Stimulated activated naive CD8-positive, alpha-beta T cell treated with anti-CD3 and anti-CD28 coated beads, Interleukin-15, amount 100 ng/mL, for 72 hours (primary cell): ENCODE measurements around the gene KDM5B.
A peak's percentile ranks its signal among the peaks of the same experiment; 100 is the strongest.
"Not testable (repeated sequence)": the region's sequence is repeated elsewhere in the genome, so short reads cannot be mapped to it uniquely, and the experiment has no call there.

ENCODE experiments used
- ATAC-seq: fragments of 150-1000 bp; cut with Tn5 transposase; 2 replicates; pipeline ENCODE4 v1.10.0; 2021; ENCODE audit warnings: mild to moderate bottlenecking, moderate library complexity
- DNase-seq, 2 donors: peaks; one replicate each; pipeline ENCODE4 v3.0.0; 2021 to 2022
- H3K27ac Mint-ChIP-seq, 2 donors: one replicate each; pipeline ENCODE4 v1.8.0; 2022; ENCODE audit warnings: mild to moderate bottlenecking in 2 of 2, mixed read lengths in 2 of 2, moderate library complexity in 2 of 2
- H3K27me3 Mint-ChIP-seq: one replicate; pipeline ENCODE4 v1.8.0; 2022; ENCODE audit warnings: mixed read lengths
- H3K4me1 Mint-ChIP-seq: one replicate; pipeline ENCODE4 v1.8.0; 2022; ENCODE audit warnings: mild to moderate bottlenecking, mixed read lengths
- H3K4me3 Mint-ChIP-seq, 2 donors: one replicate each; pipeline ENCODE4 v1.8.0; 2022; ENCODE audit warnings: mild to moderate bottlenecking in 2 of 2, mixed read lengths in 2 of 2, moderate library complexity in 1 of 2
- H3K9me3 Mint-ChIP-seq, 2 donors: one replicate each; pipeline ENCODE4 v1.8.0; 2022; ENCODE audit warnings: mixed read lengths in 2 of 2

KDM5B gene

GRCh38 chr1:202781180-202781579 lies 27.0 kb downstream of the KDM5B start:
- ATAC-seq: no peak
- Mint-ChIP-seq H3K4me3 (no peak overlapping the region), H3K27me3 (no peaks in the 10 kb centered on the region), H3K27ac (no peak overlapping the region), H3K9me3 (no peaks in the 10 kb centered on the region), H3K4me1 (peaks cover 16% of the 10 kb centered on the region)
- no peak for DNase-seq

DNA sequence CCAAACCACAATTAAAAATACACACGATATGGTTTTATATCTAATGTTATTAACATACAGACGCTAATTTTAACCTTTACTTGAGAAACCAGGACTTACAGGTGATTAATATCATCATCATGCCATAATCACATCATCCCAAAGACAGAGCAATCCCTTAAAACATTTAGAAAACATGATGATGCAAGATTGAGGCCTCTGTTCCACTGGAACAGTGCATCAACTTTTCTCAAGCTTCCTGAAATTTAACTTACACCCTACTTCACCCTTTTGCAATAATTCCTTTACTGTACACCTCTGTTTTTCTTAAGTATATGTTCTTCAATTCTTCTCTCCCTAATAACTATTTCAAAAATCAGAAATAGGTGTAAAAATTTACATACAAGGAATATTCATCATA lies 38.1 kb downstream of the KDM5B start:
- Mint-ChIP-seq H3K4me3 (no peak overlapping the region), H3K27me3 (no peaks in the 10 kb centered on the region), H3K9me3 (no peaks in the 10 kb centered on the region), H3K27ac (peak overlapping the region in 1 of 2 donors; percentile 62), H3K4me1 (no peaks in the 10 kb centered on the region)
- DNase-seq (no peak), ATAC-seq (no peak)

DNA sequence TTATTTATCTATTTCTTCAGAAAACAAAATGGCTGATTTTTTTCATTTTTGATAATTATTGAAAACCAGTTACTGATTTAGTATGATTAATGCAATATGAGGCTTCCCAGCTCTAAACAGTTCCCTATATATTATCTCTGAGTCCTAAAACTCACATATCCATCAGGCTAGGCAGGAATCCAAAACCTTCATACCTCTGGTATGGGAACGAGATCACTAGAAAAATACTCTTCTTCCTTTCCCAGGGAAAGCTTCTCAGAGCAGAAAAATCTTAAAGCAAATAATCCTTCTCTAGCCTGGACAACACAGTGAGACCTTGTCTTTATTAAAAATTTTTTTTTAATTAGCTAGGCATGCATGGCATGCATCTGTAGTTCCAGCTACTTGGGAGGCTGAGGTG lies 42.5 kb downstream of the KDM5B start:
- Mint-ChIP-seq H3K9me3 (no peaks in the 10 kb centered on the region), H3K4me1 (no peaks in the 10 kb centered on the region), H3K4me3 (no peak overlapping the region), H3K27ac (no peak overlapping the region), H3K27me3 (no peaks in the 10 kb centered on the region)
- ATAC-seq (no peak), DNase-seq (no peak)

DNA sequence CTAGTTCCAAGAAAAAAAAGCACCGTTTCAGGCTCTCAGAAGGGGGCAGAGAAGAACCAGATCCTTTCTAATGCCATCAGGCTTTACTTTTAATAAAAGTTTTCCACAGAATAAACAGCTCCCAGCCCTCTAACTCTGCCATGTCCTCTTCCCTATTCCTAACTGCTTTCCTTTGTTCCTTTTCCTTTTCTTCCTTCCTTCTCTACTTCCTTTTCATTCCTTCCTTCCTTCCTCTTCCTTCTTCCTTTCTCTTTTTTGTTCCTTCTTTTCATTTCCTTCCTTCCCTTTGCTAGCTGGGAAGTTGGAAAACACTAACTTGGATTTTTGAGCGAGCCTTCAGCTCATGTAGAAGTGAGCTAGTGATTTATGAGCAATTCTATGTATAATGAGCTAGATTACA lies 46.2 kb downstream of the KDM5B start:
- DNase-seq: no peak
- no peak overlapping the region for H3K27ac Mint-ChIP-seq
- ATAC-seq: no peak
- no peaks in the 10 kb centered on the region for H3K4me1 Mint-ChIP-seq
- H3K9me3 Mint-ChIP-seq: no peaks in the 10 kb centered on the region
- H3K27me3 Mint-ChIP-seq: no peaks in the 10 kb centered on the region
- H3K4me3 Mint-ChIP-seq: no peak overlapping the region

DNA sequence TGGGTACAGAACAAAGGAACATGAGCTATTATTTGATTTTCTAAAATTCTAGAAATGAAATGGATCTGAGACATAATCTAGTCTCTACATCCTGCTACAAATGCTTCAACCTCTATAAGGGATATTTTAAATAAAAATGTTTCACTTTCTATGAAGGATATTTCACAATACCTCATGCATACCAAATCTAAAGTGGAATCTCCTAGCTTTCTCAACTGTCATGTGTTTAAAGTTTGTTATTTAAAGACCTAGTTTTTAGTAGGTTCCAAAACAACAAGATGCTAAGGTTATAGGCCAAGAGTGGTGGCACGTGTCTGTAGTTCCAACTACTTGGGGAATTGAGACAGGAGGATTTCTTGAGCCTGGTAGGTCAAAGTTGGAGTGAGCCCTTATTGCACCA lies 47.6 kb downstream of the KDM5B start:
- Mint-ChIP-seq H3K4me1 (no peaks in the 10 kb centered on the region), H3K27me3 (no peaks in the 10 kb centered on the region), H3K9me3 (no peaks in the 10 kb centered on the region), H3K4me3 (no peak overlapping the region), H3K27ac (peak overlapping the region in 1 of 2 donors; percentile 37)
- ATAC-seq (no peak), DNase-seq (no peak)

DNA sequence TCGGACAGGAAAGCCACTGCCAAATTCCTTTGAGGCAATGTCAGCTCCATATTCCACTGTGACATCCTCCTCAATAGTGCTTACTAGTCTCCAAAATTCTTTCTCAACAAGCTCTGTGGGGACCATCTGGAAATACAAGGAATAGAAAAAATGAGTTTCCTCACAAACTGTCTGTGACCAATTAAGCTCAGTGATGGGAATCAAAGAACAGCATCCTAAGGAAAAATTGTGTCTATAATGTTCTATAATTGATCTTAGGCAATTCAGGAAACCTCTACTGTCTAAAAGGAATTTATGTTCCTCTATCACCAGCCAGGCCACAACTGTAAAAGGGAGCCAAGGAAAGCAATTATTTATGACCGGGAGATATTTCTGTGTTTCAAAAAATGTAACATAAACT lies 51.8 kb downstream of the KDM5B start:
- Mint-ChIP-seq H3K9me3 (no peaks in the 10 kb centered on the region), H3K4me1 (no peaks in the 10 kb centered on the region), H3K27ac (no peak overlapping the region), H3K4me3 (no peak overlapping the region), H3K27me3 (no peaks in the 10 kb centered on the region)
- DNase-seq (no peak), ATAC-seq (no peak)

DNA sequence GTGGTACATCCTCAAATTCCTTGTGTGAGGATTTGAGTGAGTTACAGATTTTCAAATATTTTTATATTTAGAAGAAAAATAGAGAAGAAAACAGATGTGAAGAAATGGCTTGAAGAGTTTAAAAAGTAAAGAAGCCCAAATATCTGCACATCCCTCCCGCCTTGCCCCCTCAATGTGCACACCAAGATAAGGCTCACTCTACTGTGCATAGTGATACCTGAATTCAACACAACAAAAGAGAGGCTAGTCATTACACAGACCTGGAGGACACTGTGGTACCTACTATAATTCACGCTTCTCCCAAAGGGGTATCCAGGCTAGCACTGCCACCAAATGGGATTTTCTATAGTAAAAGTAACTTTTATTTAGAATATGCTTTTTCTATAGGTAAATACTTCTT lies 53.9 kb downstream of the KDM5B start:
- DNase-seq: no peak
- H3K9me3 Mint-ChIP-seq: no peaks in the 10 kb centered on the region
- H3K4me1 Mint-ChIP-seq: no peaks in the 10 kb centered on the region
- H3K27ac Mint-ChIP-seq: no peak overlapping the region
- no peak for ATAC-seq
- H3K27me3 Mint-ChIP-seq: no peaks in the 10 kb centered on the region
- H3K4me3 Mint-ChIP-seq: no peak overlapping the region

DNA sequence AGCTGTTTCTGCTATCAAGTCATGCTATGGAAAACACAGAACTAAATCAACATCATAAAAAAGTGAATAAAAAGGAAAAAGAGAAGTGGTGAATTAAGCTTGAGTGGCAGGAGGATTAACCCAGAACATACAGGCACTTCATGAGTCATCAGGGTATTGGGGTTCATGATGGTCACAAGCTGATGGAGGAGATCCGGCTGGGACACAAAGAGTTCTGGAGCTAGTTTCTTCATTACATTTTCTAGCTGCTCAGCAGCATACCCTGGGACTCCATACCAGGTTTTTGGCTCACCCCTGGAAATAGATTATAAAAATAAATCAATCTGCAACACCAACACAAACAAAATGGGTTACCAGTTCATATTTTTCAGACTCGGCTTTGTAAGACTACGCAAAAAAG lies 55.4 kb downstream of the KDM5B start:
- H3K4me1 Mint-ChIP-seq: no peaks in the 10 kb centered on the region
- DNase-seq (no peak), ATAC-seq (no peak)
- no peaks in the 10 kb centered on the region for H3K27me3 Mint-ChIP-seq
- H3K4me3 Mint-ChIP-seq: no peak overlapping the region
- no peak overlapping the region for H3K27ac Mint-ChIP-seq
- no peaks in the 10 kb centered on the region for H3K9me3 Mint-ChIP-seq

DNA sequence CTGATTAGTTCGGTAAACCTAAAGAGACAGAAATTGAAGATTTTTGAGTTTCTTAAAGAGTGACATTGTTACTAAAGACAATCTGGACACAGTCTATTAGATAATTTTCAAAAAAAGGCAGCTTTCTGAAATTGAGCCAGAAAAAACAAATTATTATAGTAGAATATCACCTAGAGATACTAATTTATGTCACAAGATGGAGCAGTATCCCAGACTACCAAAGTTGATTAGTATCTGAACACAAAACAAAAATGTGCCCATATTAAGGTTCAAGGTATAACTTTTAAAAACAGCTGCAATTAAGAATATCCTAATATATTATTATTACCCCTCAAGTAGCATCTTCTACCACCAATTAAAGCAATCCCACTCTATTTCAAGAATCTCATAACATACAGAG lies 57.5 kb downstream of the KDM5B start:
- ATAC-seq (no peak), DNase-seq (no peak)
- Mint-ChIP-seq H3K9me3 (no peaks in the 10 kb centered on the region), H3K4me3 (no peak overlapping the region), H3K4me1 (no peaks in the 10 kb centered on the region), H3K27me3 (no peaks in the 10 kb centered on the region), H3K27ac (no peak overlapping the region)

- Mint-ChIP-seq H3K27me3 (no peaks in the 10 kb centered on the region), H3K4me1 (no peaks in the 10 kb centered on the region), H3K27ac (no peak overlapping the region), H3K4me3 (no peak overlapping the region), H3K9me3 (no peaks in the 10 kb centered on the region)
- no peak for DNase-seq
- no peak for ATAC-seq
Observed at GRCh38 chr1:202750024-202750423, 58.2 kb downstream of the KDM5B start.

- no peaks in the 10 kb centered on the region for H3K4me1 Mint-ChIP-seq
- ATAC-seq: no peak
- DNase-seq: no peak
- H3K27me3 Mint-ChIP-seq: no peaks in the 10 kb centered on the region
- H3K9me3 Mint-ChIP-seq: no peaks in the 10 kb centered on the region
- no peak overlapping the region for H3K27ac Mint-ChIP-seq
- H3K4me3 Mint-ChIP-seq: no peak overlapping the region
Observed at GRCh38 chr1:202745323-202745888, 62.8 kb downstream of the KDM5B start.

GRCh38 chr1:202744770-202745169 lies 63.5 kb downstream of the KDM5B start:
- not testable (repeated sequence) for H3K4me1 Mint-ChIP-seq, H3K27me3 Mint-ChIP-seq, ATAC-seq, H3K9me3 Mint-ChIP-seq, DNase-seq, H3K27ac Mint-ChIP-seq, H3K4me3 Mint-ChIP-seq

DNA sequence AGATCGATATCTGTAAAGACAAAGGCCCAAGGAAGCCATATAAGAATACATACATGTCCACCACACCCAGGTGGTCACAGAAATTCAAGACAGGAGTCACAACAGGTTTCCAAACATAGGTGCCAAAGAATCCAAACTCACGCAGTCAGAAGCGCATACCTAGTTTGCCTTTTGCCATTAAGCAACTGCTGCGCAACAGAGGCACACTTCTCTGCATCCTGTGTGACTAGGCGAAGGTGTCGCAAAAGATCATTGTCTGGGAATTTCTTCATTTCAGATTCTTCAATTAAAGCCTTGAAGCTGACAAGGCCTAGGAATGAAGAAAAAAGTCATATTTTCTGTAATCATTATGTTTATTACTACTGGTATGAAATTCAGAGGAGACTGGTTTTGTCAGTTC lies 65.7 kb downstream of the KDM5B start:
- H3K27ac Mint-ChIP-seq: no peak overlapping the region
- H3K9me3 Mint-ChIP-seq: no peaks in the 10 kb centered on the region
- ATAC-seq (no peak), DNase-seq (no peak)
- H3K27me3 Mint-ChIP-seq: no peaks in the 10 kb centered on the region
- H3K4me3 Mint-ChIP-seq: no peak overlapping the region
- no peaks in the 10 kb centered on the region for H3K4me1 Mint-ChIP-seq

DNA sequence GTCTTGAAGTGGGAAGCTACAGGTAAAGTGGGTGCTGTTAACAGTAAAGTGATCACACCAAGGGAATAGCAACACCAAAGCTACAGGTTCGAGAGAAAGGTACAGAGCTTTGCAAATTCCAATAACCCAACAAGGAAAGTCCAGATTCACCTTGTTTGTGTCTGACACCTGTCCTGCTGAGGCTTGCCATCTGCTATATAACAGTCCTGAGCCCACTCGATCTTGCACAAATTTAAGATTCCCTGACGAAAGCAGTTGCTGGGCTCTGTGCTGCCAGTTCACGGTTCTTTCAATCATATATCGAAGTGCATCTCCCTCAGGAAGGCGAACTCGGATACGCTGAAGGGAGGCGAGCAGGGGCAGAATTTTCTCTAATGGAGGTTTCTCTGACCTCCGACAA lies 75.0 kb downstream of the KDM5B start:
- DNase-seq (no peak), ATAC-seq (no peak)
- no peak overlapping the region for H3K4me3 Mint-ChIP-seq
- no peaks in the 10 kb centered on the region for H3K9me3 Mint-ChIP-seq
- no peaks in the 10 kb centered on the region for H3K4me1 Mint-ChIP-seq
- H3K27ac Mint-ChIP-seq: peak overlapping the region in 1 of 2 donors; percentile 32
- no peaks in the 10 kb centered on the region for H3K27me3 Mint-ChIP-seq

GRCh38 chr1:202728951-202729350 lies 79.3 kb downstream of the KDM5B start:
- peak overlapping the region in 1 of 2 donors; percentile 28 for H3K27ac Mint-ChIP-seq
- ATAC-seq: no peak

GRCh38 chr1:202725526-202725925 lies 82.7 kb downstream of the KDM5B start:
- ATAC-seq (no peak), DNase-seq (no peak)
- no peaks in the 10 kb centered on the region for H3K27me3 Mint-ChIP-seq
- H3K27ac Mint-ChIP-seq: no peak overlapping the region
- H3K4me3 Mint-ChIP-seq: no peak overlapping the region
- H3K9me3 Mint-ChIP-seq: no peaks in the 10 kb centered on the region
- H3K4me1 Mint-ChIP-seq: no peaks in the 10 kb centered on the region

More at GRCh38 chr1:202728951-202729350, 79.3 kb downstream of the KDM5B start:
- no peaks in the 10 kb centered on the region for H3K27me3 Mint-ChIP-seq
- no peak for DNase-seq
- H3K4me1 Mint-ChIP-seq: no peaks in the 10 kb centered on the region
- no peak overlapping the region for H3K4me3 Mint-ChIP-seq
- no peaks in the 10 kb centered on the region for H3K9me3 Mint-ChIP-seq

- H3K27ac Mint-ChIP-seq: no peak overlapping the region
- no peaks in the 10 kb centered on the region for H3K4me1 Mint-ChIP-seq
- no peaks in the 10 kb centered on the region for H3K9me3 Mint-ChIP-seq
- H3K4me3 Mint-ChIP-seq: no peak overlapping the region
- DNase-seq (no peak), ATAC-seq (no peak)
- no peaks in the 10 kb centered on the region for H3K27me3 Mint-ChIP-seq
Observed at GRCh38 chr1:202723708-202724107, 84.5 kb downstream of the KDM5B start.
